HepG2 (cell line): ENCODE measurements around the gene WBP1. TPM values are rescaled to one million over a fixed set of nuclear protein-coding genes. Genes with fewer than 3 reads are reported as not detected.

Experiments
- AGO2 ChIP-seq: fragments of 200-400 bp; formaldehyde crosslinking; optimal IDR thresholded peaks from 2 replicates; pipeline ENCODE3; 2017; ENCODE audit warnings: mild to moderate bottlenecking, low read depth, low read length, moderate library complexity
- CHD4 ChIP-seq: fragments of 200-600 bp; sonication (generic); IDR thresholded peaks from 2 replicates; pipeline ENCODE4 v1.7.0; 2017; ENCODE audit warnings: mild to moderate bottlenecking, low read length, borderline replicate concordance
- EP300 ChIP-seq, 3 experiments: sonication (generic) in 1 of 3; formaldehyde crosslinking in 1 of 3; IDR thresholded peaks; 2 replicates each; pipeline versions ENCODE4 v1.5.1 to v1.6.1; 2011 to 2020; ENCODE audit warnings: low read depth in 2 of 3, low read length in 2 of 3, borderline replicate concordance in 1 of 3, improper control_type of control experiment in 1 of 3, mild to moderate bottlenecking in 1 of 3, missing genetic modification reagents in 1 of 3, moderate library complexity in 1 of 3
- GATAD2A ChIP-seq: IDR thresholded peaks from 2 replicates; pipeline ENCODE4 v1.6.1; 2016
- HES4 ChIP-seq: sonication (generic); formaldehyde crosslinking; IDR thresholded peaks from 2 replicates; pipeline ENCODE4 v1.9.0; 2021; ENCODE audit warnings: mild to moderate bottlenecking, missing genetic modification reagents, borderline replicate concordance
- HIVEP1 ChIP-seq: sonication (generic); formaldehyde crosslinking; IDR thresholded peaks from 2 replicates; pipeline ENCODE4 v1.4.0; 2020; ENCODE audit warnings: mild to moderate bottlenecking, missing genetic modification reagents
- ISL2 ChIP-seq: sonication (generic); formaldehyde crosslinking; IDR thresholded peaks from 2 replicates; pipeline ENCODE4 v1.5.0; 2020; ENCODE audit warnings: missing genetic modification reagents
- JARID2 ChIP-seq: sonication (generic); formaldehyde crosslinking; IDR thresholded peaks from 2 replicates; pipeline ENCODE4 v1.8.1; 2023; ENCODE audit warnings: missing genetic modification reagents, inconsistent platforms; ENCODE audit not compliant: insufficient replicate concordance
- KMT2A ChIP-seq: sonication (generic); formaldehyde crosslinking; IDR thresholded peaks from 2 replicates; pipeline ENCODE4 v1.4.0; 2020; ENCODE audit warnings: missing genetic modification reagents
- MIER2 ChIP-seq: IDR thresholded peaks from 2 replicates; pipeline ENCODE4 v1.6.1; 2016; ENCODE audit warnings: missing biosample characterization, missing genetic modification reagents
- NCOA1 ChIP-seq: sonication (generic); formaldehyde crosslinking; IDR thresholded peaks from 2 replicates; pipeline ENCODE4 v1.9.0; 2021; ENCODE audit warnings: missing genetic modification reagents
- NR1H2 ChIP-seq: sonication (generic); formaldehyde crosslinking; IDR thresholded peaks from 2 replicates; pipeline ENCODE4 v1.8.1; 2022; ENCODE audit warnings: low read depth, missing genetic modification reagents, borderline replicate concordance
- PTBP1 ChIP-seq: fragments of 200-400 bp; formaldehyde crosslinking; IDR thresholded peaks from 2 replicates; pipeline ENCODE4 v1.6.1; 2018; ENCODE audit warnings: low read length, low read depth; ENCODE audit not compliant: poor library complexity, severe bottlenecking
- RNF2 ChIP-seq: fragments of 450-650 bp; conservative IDR thresholded peaks from 2 replicates; pipeline ENCODE4 v1.6.1; 2016; ENCODE audit warnings: low read depth
- SIX1 ChIP-seq: sonication (generic); formaldehyde crosslinking; IDR thresholded peaks from 2 replicates; pipeline ENCODE4 v1.4.0; 2020; ENCODE audit warnings: missing genetic modification reagents, borderline replicate concordance
- SUZ12 ChIP-seq: fragments of 150-350 bp; IDR thresholded peaks from 2 replicates; pipeline ENCODE4 v1.6.1; 2014; ENCODE audit warnings: low read depth, low read length
- TCF12 ChIP-seq, 2 experiments: fragments of 450-650 bp in 1 of 2; sonication (generic) in 1 of 2; formaldehyde crosslinking in 1 of 2; IDR thresholded peaks; 2 replicates each; pipeline versions ENCODE4 v1.6.1 to v1.8.0; 2017 to 2022; ENCODE audit warnings: antibody characterized with exemption in 1 of 2, mild to moderate bottlenecking in 1 of 2, missing genetic modification reagents in 1 of 2, moderate library complexity in 1 of 2
- YY1 ChIP-seq: IDR thresholded peaks from 2 replicates; pipeline ENCODE4 v1.6.1; 2011; ENCODE audit warnings: low read length, low read depth, moderate library complexity, mild to moderate bottlenecking; ENCODE audit not compliant: insufficient read depth, insufficient replicate concordance
- ZBTB21 ChIP-seq: sonication (generic); formaldehyde crosslinking; IDR thresholded peaks from 2 replicates; pipeline ENCODE4 v1.4.0; 2020; ENCODE audit warnings: missing genetic modification reagents
- ZBTB7B ChIP-seq: sonication (generic); formaldehyde crosslinking; IDR thresholded peaks from 2 replicates; pipeline ENCODE4 v1.4.0; 2020; ENCODE audit warnings: missing genetic modification reagents
- ZFP62 ChIP-seq: sonication (generic); formaldehyde crosslinking; IDR thresholded peaks from 2 replicates; pipeline ENCODE4 v1.4.0; 2020; ENCODE audit warnings: missing genetic modification reagents
- ZMYM3 ChIP-seq: sonication (generic); formaldehyde crosslinking; IDR thresholded peaks from 2 replicates; pipeline ENCODE4 v1.5.1; 2020; ENCODE audit warnings: mild to moderate bottlenecking, missing genetic modification reagents
- ZNF230 ChIP-seq: sonication (generic); formaldehyde crosslinking; IDR thresholded peaks from 2 replicates; pipeline ENCODE4 v1.4.0; 2020; ENCODE audit warnings: mild to moderate bottlenecking, missing genetic modification reagents
- ZNF282 ChIP-seq: fragments of 450-650 bp; IDR thresholded peaks from 2 replicates; pipeline ENCODE4 v1.6.1; 2018; ENCODE audit not compliant: partially characterized antibody
- ZNF614 ChIP-seq: IDR thresholded peaks from 2 replicates; pipeline ENCODE4 v1.6.1; 2018; ENCODE audit warnings: missing biosample characterization, missing genetic modification reagents, inconsistent platforms, borderline replicate concordance
- ZNF674 ChIP-seq: sonication (generic); formaldehyde crosslinking; IDR thresholded peaks from 2 replicates; pipeline ENCODE4 v1.5.0; 2020; ENCODE audit warnings: low read depth, mild to moderate bottlenecking, missing genetic modification reagents
- ZSCAN29 ChIP-seq: sonication (generic); formaldehyde crosslinking; conservative IDR thresholded peaks from 2 replicates; pipeline ENCODE4 v1.4.0; 2020; ENCODE audit warnings: mild to moderate bottlenecking, missing genetic modification reagents
- polyA plus RNA-seq, 8 experiments: library from polyadenylated mRNA; depleted of rRNA in 3 of 8; stranded (reverse) in 7 of 8; unstranded in 1 of 8; fragments of >200 nt; fragmentation: Illumina TruSeq in 4 of 8; extraction: Trizol in 4 of 8; gene quantifications; 2 replicates each; pipeline versions ENCODE4 v1.2.1 to v1.2.3, GENCODE V29; 2011 to 2016; ENCODE audit warnings: low read depth in 4 of 8, missing spikeins in 1 of 8, mixed read lengths in 1 of 8; ENCODE audit not compliant: insufficient read depth in 1 of 8
- total RNA-seq, 5 experiments: library from RNA; depleted of rRNA; stranded (reverse); fragments of >200 nt; fragmentation: Illumina TruSeq; extraction: Trizol; gene quantifications; 2 replicates each; pipeline ENCODE4 v1.2.3, GENCODE V29; 2016; ENCODE audit warnings: low read depth in 1 of 5
- TF ChIP-seq, protein P1 (sequence below): sonication (generic); formaldehyde crosslinking; IDR thresholded peaks from 2 replicates; pipeline ENCODE4 v1.4.0; 2020; ENCODE audit warnings: missing genetic modification reagents, borderline replicate concordance

Gene WBP1
- total and polyA plus RNA-seq, 2 of the 13 experiments (the other 11 are each of a cell fraction or from before 2014, with no cell fraction given): 38.8 to 85.7 TPM

DNA sequence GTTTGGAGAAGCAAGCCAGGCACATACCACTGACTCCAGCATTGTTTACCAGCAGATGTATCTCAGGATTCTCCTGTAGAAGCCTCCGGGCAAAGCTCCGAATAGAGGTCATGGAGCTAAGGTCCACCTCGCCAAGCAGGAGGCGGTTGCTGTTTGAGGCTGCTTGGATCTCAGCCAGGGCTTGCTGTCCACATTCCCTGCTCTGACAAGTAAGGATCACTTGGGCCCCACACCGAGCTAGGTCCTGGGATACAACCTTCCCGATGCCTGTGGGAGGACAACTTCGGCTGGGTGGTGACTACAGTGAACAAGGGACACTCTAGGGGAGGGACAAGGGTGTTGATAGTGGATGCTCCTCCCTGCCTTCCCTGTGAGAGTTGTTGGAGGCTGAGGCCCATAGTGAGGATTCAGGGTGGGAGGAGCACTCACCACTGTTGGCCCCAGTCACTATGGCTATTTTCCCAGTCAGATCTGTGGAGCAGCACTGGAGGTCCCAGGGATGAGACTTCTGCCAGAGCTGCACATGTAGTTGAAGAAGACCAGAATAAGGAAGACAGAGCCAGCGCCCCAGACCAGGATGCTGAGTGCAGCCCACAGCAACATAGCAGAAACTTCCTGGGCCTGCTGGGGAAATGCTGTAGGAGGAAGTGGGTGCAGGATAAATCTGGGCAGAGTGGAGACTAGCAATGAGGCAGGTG, 45.1 kb upstream of the WBP1 start (continued):
- TF ChIP-seq AGO2 (no peak), RNF2 (no peak), MIER2 (CRISPR knock-in tag) (0 out of 2 replicates have a peak, but pooled peaks have one; percentile 51), TCF12 (IDR thresholded peaks at IDR 0.05) (no peak), TCF12 (CRISPR knock-in tag; IDR thresholded peaks at IDR 0.05) (no peak), ZNF282 (no peak), CHD4 (no peak), SIX1 (no peak), HIVEP1 (no peak), JARID2 (CRISPR knock-in tag) (no peak), ISL2 (0 out of 2 replicates have a peak, but pooled peaks have one; percentile 27), NCOA1 (no peak), EP300 (IDR thresholded peaks at IDR 0.05; ENCODE audit: low read depth in 2 of 2, low read length in 2 of 2) (0 out of 4 replicates have a peak, but pooled peaks of 1 of the 2 experiments have one; percentile 23), EP300 (CRISPR knock-in tag; IDR thresholded peaks at IDR 0.05; ENCODE audit: borderline replicate concordance) (no peak), ZNF230 (CRISPR knock-in tag) (no peak), ZBTB21 (CRISPR knock-in tag) (no peak), YY1 (peak; percentile 28), ZBTB7B (CRISPR knock-in tag) (no peak), ZMYM3 (CRISPR knock-in tag) (no peak; the same call in 1 of the 2 replicates), NR1H2 (CRISPR knock-in tag) (no peak), GATAD2A (CRISPR knock-in tag) (0 out of 2 replicates have a peak, but pooled peaks have one; percentile 43), ZNF614 (no peak), HES4 (CRISPR knock-in tag) (0 out of 2 replicates have a peak, but pooled peaks have one; percentile 55), ZNF674 (no peak), PTBP1 (no peak), ZFP62 (CRISPR knock-in tag) (no peak), ZSCAN29 (CRISPR knock-in tag) (peak; percentile 96), KMT2A (CRISPR knock-in tag) (no peak), SUZ12 (no peak)
- TF ChIP-seq, protein P1, sequence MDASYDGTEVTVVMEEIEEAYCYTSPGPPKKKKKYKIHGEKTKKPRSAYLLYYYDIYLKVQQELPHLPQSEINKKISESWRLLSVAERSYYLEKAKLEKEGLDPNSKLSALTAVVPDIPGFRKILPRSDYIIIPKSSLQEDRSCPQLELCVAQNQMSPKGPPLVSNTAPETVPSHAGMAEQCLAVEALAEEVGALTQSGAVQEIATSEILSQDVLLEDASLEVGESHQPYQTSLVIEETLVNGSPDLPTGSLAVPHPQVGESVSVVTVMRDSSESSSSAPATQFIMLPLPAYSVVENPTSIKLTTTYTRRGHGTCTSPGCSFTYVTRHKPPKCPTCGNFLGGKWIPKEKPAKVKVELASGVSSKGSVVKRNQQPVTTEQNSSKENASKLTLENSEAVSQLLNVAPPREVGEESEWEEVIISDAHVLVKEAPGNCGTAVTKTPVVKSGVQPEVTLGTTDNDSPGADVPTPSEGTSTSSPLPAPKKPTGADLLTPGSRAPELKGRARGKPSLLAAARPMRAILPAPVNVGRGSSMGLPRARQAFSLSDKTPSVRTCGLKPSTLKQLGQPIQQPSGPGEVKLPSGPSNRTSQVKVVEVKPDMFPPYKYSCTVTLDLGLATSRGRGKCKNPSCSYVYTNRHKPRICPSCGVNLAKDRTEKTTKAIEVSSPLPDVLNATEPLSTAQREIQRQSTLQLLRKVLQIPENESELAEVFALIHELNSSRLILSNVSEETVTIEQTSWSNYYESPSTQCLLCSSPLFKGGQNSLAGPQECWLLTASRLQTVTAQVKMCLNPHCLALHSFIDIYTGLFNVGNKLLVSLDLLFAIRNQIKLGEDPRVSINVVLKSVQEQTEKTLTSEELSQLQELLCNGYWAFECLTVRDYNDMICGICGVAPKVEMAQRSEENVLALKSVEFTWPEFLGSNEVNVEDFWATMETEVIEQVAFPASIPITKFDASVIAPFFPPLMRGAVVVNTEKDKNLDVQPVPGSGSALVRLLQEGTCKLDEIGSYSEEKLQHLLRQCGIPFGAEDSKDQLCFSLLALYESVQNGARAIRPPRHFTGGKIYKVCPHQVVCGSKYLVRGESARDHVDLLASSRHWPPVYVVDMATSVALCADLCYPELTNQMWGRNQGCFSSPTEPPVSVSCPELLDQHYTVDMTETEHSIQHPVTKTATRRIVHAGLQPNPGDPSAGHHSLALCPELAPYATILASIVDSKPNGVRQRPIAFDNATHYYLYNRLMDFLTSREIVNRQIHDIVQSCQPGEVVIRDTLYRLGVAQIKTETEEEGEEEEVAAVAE (CRISPR knock-in tag): no peak
